ENCODE results near the gene AUTS2.

The AUTS2 gene

DNA sequence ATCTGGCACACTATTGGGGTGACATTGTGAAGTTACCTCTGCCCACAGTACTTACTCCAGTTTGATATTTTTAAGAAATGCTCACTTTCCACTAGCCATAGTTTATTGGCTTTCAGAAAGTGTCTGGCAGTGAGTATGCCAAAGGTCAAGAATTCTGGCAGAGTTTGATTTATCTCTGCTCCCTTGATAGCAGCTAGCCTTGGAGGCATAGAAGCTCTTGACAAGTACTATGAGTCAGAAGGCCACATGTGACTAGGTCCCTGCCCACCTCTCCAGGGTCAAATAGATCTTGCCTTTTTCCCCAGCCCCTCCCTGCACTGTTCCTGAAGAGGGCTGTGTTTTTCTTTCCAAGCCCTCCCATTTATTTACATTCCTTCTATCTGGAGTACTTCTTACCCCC, 202.2 kb downstream of the AUTS2 start:
- no peak for DNase-seq

DNA sequence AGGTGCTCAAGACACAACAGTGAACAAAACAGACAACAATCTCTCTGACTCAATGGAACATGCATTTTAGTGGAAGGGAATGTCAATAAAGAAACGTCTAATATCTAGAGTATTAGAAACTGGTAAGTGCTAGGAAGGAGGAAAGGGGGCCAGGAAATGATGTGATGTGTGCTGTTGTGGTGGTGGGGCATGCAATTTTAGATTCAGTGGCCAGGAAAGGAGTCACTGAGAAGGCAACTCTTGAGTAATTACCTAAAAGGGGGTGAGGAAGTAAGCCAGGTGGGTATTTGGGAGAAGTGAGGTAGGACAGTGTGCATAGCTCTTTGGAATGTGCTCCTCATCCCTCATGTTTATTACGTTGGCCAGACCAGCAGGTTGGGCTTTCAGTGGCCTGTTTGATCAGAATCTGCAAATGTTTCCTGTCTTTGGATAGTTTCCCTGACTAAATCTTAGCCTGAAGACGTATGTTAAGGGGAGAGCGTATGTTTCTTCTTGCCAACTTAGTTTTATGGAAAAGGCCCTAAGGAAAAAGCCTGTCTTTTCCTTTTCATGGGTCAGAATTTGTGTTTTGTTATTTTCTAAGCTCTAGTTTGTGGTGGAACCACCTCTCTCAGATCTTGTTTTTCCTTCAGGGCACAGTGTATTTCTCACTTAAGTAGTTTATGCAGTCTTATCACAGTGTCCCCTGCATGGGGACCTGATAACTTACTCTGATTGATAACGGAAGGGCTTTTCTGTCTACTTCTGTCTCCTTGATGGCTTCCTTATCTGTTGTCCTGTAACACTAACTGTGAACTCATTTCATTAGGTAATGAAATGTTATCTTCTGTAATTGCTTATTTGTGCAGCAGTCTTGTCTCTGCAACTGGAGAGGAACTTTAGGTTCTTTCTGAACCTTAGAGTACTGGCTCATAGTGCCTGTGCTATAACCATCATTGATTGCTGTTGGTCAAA, 203.7 kb downstream of the AUTS2 start:
- no peak for DNase-seq

DNA sequence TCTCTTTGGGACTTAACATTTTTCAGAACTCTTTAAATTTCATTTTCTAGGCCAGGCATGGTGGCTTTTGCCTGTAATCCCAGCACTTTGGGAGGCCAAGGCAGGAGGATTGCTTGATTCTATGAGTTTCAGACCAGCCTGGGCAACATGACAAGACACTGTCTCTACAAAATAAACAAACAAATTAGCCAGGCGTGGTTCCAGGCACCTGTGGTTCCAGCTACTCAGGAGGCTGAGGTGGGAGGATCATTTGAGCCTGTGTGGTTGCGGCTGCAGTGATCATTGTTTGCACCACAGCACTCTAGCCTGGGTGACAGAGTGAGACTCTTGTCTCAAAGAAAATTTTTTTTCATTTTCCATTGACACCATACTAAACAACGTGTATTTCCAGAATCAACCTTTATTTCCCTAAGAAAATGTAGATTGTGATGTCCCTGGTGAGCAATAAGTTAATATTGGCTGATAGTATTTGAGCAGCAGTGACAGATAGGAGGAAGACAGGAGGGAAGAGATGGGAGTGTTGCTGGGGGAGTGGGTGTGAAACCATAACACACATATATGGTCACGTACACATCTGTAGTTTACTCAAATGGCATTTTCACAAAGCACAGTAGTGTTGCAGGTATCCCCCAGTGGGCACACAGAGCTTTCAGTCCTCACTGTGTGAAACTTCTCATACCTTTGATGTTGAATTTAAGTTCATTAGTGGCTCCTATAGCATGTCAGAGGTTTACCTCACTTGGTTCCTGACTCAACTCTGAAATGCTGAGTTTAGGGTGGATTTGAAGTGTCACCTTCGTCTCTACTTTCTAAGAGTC, 205.6 kb downstream of the AUTS2 start:
- DNase-seq, result no peak

DNA sequence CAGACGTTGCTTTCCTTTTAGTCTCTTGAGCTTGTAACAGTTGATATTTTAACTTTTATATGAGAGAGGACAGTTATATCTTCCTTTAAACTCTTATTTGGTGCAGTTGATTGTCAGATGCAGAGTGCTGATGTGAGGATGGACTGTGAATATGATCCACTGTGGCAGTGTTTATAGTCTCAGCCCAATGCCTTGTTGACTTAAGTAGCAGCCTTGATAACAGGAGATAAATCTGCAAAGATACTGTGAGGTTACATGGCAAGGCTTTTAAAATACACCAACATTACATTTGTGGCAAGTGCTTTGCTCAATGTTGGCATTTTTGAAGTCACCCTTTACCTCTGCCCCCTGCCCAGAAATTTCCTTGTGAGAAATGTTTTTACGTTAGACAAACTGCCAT, 206.7 kb downstream of the AUTS2 start:
- no peak for DNase-seq

DNA sequence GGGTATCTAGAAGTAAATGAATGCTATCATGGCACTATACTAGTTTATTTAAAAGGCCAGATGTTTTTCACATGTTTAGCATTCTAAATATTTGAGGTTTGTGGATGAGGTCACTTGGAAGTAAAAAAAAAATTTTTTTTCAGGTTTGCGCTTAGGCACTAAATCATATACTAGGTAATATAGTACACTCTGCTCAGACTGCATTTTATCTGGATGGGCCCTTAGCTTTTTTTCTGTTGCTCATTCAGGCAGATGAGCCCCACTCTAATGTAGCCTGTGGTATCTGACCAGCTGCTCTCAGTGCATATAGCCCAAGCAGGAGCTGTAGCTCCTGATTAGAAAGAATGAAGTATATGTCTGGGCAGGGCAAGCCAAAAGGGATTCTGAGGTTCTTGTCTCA, 210.1 kb downstream of the AUTS2 start:
- no peak for DNase-seq

DNA sequence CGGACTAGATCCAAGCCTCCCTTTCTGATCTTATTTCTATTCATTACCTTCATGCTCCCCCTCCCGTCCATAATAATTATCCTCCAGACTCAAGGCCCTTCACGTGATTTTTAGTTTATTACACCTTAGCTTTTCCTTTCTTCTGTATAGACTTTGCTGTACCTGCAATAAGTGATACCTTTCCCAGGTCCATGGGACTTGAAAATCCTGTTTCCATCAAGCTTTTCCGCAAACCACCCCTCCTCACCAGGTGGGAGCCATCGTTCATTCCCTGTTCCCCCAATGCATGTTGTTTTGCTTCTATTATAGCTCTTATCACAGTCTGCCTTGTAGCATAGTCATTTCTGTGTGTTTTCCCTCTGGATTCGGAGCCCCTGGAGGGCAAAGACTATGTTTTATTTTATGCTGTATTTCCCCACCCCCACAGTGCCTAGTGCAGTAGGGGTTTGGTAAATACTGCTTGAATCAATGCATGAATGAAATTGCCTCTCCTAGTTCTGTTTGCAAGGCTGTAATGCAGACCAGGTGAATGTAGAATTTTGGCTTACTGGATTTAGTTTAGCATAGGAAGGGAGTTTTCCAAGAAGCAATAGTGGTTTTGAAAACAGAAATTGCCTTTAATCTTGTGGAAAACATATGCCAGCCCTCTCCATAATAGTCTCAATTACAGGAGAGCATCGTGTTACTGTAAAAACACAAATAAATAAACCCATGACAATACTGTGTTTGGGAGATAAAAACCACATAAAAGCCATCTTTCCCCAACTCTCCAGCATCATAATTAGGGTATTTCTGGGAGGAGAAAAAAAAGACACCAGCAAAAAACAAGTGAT, 213.4 kb downstream of the AUTS2 start:
- DNase-seq, result no peak

DNA sequence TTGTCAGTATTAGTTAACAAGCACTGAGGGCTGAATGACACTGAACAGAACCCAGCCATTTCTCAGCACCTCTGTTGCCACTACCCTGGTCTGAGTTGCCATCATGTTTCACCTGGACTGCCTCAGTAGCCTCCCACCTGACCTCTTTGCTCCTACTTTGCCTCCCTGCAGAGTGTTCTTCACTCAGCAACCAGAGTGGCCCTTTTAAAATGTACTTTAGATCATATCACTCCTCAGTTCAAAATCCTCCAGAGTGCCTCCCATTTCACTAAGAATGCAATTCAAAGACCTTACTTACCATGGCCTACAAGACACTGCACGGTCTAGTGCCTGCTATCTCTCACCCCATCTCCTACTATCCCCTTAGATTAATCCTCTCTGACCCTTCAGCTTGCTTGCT, 214.5 kb downstream of the AUTS2 start:
- no peak for DNase-seq

DNA sequence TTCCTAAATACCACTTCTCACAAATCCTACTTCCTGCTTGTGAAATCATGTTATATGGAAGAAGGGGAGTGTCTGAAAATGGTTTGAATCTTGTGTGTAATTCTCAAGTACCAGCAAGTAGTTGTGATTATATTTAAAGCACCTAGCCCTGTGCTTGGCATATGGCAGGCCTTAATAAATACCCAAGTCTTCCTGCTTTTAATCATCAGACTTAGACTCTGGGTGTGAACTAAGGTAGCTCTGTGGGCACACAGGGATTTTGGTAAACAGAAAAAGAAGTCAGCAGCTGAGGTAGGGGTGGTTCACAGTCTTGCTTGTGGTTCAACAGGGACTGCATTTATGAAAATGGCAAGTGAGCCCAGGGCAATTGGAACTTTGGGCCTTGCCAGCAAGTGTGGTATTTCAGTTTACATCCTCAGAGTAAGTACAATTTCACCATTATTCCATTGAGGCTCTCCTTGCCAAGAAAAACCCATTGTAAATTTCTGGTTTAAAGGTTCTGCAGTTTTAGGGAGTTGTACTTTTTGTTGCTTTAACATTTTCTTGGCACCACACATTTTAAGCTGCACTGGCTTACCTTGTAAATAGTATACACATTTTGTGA, 215.5 kb downstream of the AUTS2 start:
- DNase-seq, result no peak

DNA sequence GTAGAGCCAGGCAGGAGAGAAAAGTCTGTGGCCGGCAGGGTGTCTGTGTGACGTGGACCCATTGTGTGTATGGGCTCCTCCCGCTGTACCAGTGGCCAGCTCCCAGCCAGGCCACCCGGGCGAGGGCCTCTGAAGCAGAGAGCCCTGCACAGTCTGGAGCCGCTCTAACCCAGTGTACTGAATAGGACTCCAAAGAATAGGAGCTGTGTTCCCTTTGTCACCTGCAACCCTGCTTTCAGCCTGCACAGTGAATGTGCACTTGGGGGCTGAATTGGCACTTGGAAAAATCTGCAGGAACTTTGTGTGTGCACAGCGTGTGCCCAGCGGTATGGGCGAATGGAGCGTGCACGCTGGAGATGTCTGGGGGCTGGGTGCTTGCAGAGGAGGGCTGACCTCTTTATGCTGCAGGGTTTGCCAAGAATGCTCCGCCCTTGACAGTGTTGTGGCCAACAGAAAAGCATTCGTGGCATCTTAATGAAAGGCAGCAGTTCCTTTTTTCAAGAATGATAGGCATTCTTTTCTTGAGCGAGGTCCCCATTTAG, 216.2 kb downstream of the AUTS2 start:
- no peak for DNase-seq

DNA sequence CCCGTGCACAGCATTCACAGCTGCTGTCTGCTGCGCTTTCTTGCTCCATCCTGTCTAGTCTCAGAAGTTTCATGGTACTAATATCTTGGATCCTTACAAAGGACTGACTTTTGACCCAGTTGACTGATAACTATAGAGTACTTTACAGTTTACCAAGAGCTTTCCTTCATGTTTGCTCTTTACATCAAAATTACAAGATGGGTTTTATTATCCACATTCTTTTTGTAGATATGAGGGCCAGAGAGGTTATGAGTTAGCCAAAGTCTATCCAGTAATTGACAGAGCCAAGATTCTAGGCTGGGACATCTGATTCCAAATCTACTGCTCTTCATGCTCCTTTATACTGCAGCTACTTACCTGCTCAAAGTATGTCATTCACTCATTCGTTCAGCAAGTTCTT, 218.2 kb downstream of the AUTS2 start:
- DNase-seq, result no peak

DNA sequence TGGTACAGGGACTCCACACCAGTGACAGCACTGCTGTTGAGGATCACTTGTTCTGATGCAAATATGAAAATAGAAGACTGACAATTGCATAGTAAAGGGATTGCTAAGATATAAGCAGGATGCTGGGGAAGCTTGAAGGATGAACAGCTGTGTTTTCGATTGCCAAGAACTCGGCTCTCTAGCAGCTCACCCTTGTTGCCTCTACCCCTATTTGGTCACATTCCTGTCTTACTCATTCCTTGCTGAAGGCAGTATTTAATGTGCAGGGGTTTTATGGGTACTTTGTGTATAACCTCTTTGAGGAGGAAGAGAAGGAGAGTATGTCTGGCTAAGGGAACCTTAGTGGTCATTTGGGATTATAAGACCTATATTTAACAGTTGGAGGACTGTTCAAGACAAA, 218.8 kb downstream of the AUTS2 start:
- no peak for DNase-seq

DNA sequence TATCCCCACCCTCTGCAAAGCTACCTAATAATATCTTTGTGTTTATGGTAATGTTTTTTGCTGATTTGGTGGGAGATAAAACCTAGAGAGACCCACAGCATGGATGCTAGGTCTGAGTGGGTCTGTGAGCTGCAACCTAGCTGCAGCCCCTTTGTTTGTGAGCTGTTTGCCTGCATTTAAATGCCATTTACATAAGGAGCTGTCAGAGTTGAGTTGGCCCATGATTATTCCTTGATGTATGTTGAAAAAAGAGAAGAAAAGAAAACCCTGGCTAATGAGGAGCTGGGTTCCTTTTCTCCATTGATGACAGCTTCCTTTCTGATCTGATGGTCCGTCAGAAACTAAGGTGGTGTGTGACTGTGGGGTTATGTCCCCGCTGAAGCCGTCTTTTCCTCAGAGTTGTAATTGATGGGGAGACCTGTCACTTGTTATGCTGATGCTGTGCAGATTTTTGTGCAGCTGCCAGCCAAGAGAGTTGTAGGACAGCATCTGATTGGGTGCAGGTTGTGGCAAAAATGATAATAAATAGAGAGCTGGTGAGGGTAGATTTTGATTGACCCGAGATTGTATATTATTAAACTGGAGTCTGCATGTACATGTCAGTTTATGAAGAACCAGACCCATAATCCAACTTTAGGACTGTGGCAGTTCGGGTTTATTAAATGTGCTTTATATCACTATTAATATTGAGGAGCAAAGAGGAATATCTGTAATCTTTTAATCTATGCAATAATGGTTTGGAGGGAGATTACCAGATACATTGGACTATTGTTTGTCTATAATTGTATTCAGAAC, 219.8 kb downstream of the AUTS2 start:
- DNase-seq, result no peak

DNA sequence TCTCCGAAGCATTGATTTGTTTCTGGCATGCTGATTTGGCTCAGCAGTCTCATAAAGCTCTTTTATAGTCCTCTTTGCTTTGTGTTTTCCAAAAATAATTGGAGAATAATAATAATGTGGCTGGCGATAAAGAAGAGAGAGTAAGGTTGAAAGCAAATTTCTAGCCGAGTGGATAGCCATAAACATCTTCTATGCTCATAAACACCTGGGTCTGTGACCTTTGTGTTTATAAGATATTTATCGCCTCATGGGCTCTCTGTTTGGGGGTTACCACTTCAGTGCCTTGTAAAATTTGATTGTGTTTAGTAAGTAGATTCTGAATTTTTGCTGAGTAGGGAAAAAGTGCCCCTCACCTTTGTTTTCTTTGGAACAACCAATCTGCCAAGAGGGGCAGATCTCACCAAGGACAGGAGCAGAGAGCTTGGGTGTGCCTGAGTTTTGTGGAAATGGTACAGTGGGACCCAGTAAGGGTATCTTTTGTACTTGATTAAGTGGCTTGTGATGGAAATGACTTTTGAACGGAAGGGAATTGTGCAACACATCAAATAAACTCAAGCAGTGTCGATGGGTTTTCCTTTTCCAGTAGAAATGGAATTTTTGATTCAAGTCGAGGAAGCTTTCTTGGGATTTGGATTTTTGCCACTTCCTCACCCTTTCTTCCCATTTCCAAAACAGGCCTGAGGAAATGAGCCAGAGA, 220.5 kb downstream of the AUTS2 start:
- DNase-seq, result no peak

DNA sequence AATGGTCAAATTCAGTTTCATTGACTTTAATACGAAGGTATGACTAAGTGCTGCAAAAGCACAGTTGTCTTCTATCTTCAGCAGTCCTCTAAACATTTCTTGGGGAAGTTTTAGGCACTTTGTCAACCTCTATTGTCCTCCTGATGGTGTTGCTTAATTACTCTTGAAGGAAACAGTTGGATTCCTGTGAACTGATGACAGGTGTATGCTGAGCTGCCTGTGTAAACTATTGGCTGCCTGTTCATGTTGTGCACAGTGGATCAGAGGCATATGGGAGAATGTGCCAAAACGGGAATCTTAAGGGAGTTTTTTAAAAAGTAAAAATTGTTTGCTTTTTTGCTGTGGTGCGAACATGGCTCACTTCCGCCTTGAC, 221.0 kb downstream of the AUTS2 start:
- no peak for DNase-seq

DNA sequence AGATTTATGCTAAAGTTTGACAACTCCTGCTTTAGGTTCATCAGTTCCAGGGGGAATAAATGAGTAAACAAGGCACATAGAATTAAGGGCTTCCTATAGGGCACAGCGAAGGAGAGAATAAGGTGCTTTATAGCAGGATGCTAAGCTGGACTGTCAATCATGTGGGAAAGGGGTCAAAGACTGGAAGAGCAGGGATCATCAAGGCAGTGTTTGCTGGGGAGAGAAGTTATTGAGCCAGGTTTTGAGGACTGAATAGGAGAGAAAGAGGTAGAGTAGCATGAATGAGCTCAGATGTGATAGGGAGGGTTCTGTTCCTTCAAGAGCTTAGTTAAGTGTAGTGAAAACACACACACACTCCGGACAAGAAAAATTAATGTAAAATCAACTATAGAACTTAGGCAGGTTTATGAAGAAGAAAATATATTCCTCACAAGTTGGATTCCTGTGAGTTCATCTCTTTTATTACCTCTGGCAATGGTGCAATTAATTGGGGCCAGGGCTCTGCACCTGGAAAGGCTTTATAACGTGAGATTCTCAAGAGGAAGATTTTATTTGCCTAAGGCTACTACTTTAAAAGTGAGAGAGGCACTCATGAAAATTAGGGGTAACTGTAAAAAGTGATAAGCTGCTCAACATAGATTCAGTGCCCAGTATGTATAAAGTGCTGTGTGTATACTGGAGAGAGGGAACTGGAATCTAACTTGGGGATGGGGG, 222.4 kb downstream of the AUTS2 start:
- no peak for DNase-seq

DNA sequence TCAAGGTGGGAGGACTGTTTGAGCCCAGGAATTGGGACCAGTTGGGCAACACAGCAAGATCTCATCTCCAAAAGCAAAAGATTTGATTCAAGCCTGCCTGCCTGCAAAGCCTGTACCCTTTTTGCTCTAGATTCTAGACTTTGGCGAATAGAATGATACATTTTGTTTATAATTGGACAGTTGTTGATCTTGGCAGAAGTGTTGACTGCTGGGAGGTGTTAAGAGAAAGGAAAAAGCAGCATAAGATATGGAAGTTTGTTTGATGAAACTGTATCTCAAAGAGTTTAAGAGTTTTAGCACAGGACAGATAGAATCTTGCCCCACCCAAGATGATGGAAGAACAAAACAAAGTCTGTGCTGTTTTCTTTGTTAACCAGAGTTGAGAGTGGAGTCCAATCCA, 224.1 kb downstream of the AUTS2 start:
- DNase-seq, result no peak

DNA sequence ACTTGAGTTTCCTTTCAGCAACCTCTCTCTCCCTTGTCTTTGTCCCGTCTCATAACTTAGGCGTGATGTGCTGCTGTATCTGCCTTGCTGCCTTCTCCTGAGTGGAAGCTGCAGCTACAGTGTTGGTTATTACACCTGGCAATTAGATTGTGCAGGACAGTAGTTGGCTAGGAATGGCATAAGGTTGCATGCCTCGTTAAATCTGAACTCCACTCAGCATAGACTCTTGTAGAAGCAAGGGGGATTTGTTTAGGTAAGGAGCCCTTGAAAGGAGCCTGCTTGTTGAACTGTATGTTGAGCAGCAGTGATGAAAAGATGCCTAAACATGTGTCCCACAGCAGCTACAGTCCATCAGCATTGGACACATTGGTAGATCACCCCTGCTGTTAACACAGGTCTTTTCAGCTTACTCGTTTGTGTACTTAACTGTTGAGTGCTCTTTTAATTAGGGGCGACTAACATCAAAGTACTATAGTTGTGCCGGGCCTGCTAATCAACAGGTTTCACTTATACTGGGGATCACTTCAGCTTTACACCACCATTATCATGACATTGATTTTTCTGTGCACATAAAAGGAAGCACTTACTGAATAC, 225.0 kb downstream of the AUTS2 start:
- no peak for DNase-seq

DNA sequence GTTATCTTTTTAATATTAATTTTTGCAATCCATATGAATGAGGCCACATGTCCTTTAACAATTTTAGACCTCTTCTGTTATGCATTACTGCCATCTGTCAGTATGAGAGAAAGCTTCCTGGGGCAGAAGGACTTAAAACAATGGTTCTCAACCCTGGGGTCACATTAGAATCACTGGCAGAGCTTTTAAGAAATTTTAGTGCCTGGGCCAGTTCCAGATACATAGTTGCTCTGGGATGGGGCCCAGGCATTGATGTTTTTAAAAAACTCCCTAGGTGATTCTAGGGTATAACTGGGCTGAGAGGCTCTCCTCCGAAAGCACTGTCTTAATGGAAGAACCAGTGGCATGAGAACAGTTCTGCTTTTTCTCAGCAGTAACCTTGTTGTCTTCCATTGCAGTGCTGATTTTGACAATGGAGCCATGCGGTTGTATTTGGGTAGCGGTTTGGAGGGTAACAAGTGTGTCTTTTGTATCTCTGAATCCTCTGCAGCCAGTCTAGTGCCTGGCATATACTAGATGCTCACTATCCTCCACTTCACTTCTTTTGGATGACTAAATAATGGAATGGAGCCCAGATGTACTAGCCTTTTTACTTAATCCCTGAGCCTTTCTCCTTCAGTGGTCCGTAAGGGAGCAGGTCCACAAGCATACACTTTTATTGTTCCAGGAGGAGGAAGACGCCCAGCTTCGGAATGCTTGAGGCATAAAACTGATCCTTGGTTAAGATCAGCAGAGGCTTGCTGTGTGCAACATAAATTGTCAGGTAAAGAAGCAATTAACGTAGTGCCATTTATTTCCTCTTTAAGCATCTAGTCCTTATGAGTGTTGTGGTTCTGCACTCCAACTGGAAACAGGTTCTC, 227.1 kb downstream of the AUTS2 start:
- DNase-seq, result no peak

DNA sequence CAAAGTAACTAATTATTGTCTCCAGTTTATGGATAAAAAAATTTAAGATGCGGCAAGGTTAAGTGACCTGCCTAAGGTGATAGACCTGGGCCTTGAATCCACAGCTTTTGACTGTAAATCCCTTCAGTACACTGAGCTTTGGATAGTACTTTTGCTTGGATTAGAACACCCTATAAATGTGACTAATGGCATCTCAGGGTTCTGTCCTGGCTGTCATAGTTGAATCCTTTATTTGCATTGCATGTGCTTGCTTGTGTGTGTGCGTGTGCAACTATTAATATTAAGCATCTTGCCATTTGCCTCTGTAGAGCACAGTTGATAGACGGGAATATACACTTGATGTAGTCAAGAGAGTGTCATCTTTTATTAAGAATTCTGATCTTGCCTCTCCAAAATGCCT, 228.0 kb downstream of the AUTS2 start:
- no peak for DNase-seq

Measured in effector CD8-positive, alpha-beta T cell (primary cell).